ENCODE results near the gene RCOR2.
"Not testable (repeated sequence)": the region's sequence is repeated elsewhere in the genome, so short reads cannot be mapped to it uniquely, and the experiment has no call there.

The RCOR2 gene

GRCh38 chr11:63916837-63917691, at the start of gene RCOR2:
Gene RCOR2, minus strand, starts transcription at chr11:63917164. Its CDS starts 708 bp downstream, at chr11:63916456.
- H3K4me3 ChIP-seq (ENCODE audit: low read depth, low read length), result peak within 1 kb of the TSS; percentile 52
- peak; percentile 81 for DNase-seq (ENCODE audit: low read depth)
- TF ChIP-seq, protein P1, sequence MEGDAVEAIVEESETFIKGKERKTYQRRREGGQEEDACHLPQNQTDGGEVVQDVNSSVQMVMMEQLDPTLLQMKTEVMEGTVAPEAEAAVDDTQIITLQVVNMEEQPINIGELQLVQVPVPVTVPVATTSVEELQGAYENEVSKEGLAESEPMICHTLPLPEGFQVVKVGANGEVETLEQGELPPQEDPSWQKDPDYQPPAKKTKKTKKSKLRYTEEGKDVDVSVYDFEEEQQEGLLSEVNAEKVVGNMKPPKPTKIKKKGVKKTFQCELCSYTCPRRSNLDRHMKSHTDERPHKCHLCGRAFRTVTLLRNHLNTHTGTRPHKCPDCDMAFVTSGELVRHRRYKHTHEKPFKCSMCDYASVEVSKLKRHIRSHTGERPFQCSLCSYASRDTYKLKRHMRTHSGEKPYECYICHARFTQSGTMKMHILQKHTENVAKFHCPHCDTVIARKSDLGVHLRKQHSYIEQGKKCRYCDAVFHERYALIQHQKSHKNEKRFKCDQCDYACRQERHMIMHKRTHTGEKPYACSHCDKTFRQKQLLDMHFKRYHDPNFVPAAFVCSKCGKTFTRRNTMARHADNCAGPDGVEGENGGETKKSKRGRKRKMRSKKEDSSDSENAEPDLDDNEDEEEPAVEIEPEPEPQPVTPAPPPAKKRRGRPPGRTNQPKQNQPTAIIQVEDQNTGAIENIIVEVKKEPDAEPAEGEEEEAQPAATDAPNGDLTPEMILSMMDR (conservative IDR thresholded peaks at IDR 0.05; ENCODE audit: low read depth, low read length), result no peak

DNA sequence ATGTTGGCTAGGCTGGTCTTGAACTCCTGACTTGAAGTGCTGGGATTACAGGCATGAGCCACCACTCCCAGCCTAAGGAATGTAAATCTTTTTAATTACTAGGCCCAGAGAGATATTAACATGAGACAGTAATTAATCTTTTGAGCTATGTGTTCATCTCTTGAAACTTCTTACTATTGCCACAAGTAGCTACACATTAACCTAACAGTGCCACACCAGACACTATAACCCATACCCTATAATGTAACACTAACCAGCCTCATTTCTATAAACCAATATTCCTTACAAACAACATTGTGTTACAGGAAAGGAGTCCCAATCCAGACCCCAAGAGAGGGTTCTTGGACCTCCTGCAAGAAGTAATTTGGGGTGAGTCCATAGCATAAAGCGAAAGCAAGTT, 49.5 kb upstream of the RCOR2 start:
- no peak for DNase-seq (ENCODE audit: low read depth)
- H3K4me3 ChIP-seq (ENCODE audit: low read depth, low read length), result no peak overlapping the region
- TF ChIP-seq, protein P1 (conservative IDR thresholded peaks at IDR 0.05; ENCODE audit: low read depth, low read length), result no peak

GRCh38 chr11:63963895-63964294, 46.9 kb upstream of the RCOR2 start:
- not testable (repeated sequence) for H3K4me3 ChIP-seq (ENCODE audit: low read depth, low read length); DNase-seq (ENCODE audit: low read depth)

DNA sequence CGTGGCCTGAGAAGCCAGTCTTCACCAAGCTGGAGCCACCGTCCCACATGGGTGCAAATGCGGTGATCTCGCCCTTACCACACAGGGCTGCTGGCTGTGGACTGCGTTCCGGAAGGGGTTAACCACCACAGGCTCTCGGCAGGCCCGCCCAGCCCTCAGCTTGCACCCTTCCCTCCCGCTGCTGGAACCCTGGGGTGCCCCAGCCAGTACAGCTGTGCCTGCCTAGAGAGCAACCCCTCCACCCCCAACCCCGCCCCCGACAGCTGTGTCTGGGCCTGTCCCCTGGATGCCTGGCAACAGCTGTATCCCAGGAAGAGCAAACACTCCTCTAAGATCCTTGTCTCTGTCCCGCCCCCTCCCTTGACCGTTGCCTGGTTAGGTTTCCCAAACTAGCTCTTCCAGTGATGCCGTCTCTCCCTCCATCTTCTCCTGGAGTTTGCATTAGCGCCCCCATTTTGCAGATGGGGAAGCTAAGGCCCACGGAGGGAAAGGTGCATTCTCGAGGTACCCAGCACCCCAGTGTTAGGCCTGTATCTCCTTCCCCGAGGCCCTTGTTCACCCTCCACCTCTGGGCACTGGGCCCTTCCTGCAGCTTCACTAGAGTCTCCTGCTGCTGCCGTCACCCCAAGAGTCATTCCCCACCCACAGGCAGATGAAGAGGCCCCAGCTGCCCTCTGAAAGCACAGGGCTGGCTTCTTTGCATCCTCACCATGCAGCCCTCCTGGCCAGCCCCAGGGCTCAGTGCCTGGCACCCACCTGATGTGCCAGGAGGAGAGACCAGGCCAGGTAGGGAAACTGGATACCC, 44.8 kb upstream of the RCOR2 start:
- TF ChIP-seq, protein P1 (conservative IDR thresholded peaks at IDR 0.05; ENCODE audit: low read depth, low read length), result no peak
- peak; percentile 58 for DNase-seq (ENCODE audit: low read depth)
- H3K4me3 ChIP-seq (ENCODE audit: low read depth, low read length), result no peak overlapping the region

- no peak for DNase-seq (ENCODE audit: low read depth)
- no peak overlapping the region for H3K4me3 ChIP-seq (ENCODE audit: low read depth, low read length)
- TF ChIP-seq, protein P1 (conservative IDR thresholded peaks at IDR 0.05; ENCODE audit: low read depth, low read length), result no peak
Measured at GRCh38 chr11:63958008-63958407, 41.0 kb upstream of the RCOR2 start.

DNA sequence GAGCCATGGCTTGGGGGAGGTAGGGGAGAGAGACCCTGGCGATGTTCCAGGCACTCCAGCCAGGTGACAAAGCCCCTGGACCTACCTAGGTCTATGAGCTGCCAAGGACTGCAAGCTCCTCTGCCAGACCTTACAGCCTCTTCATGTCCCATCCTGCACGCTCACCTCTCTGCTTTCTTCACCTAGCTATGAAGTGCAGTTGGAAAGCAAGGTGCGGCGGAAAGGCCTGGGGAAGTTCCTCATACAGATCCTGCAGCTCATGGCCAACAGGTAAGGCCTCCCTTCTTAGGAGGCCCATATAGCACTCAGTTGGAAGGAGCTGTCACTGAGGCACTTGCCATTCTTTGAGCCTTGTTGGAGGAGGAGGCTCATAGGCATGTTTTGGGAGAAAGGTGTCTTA, 35.6 kb upstream of the RCOR2 start:
- TF ChIP-seq, protein P1 (conservative IDR thresholded peaks at IDR 0.05; ENCODE audit: low read depth, low read length), result no peak
- no peak for DNase-seq (ENCODE audit: low read depth)
- no peak overlapping the region for H3K4me3 ChIP-seq (ENCODE audit: low read depth, low read length)

GRCh38 chr11:63951779-63952536, 35.0 kb upstream of the RCOR2 start:
- TF ChIP-seq, protein P1 (conservative IDR thresholded peaks at IDR 0.05; ENCODE audit: low read depth, low read length), result no peak
- peak; percentile 31 for DNase-seq (ENCODE audit: low read depth)

More at GRCh38 chr11:63951779-63952536, 35.0 kb upstream of the RCOR2 start:
- H3K4me3 ChIP-seq (ENCODE audit: low read depth, low read length), result no peak overlapping the region

Data from choroid plexus epithelial cell (primary cell).